ACC112 (cell line): ENCODE measurements around the gene ATP11A.

Source experiments
- H2AFZ ChIP-seq: fragments of 200-600 bp; sonication (generic); one replicate; pipeline ENCODE4 v1.6.0; 2017; ENCODE audit warnings: antibody characterized with exemption, low read length; ENCODE audit not compliant: unreplicated experiment
- H3K27ac ChIP-seq: fragments of 200-600 bp; sonication (generic); 2 replicates; pipeline ENCODE4 v1.5.1; 2014; ENCODE audit warnings: low read depth, mild to moderate bottlenecking, antibody characterized with exemption, low read length, moderate library complexity
- H3K27me3 ChIP-seq: fragments of 200-600 bp; sonication (generic); 2 replicates; pipeline ENCODE4 v1.6.1; 2014; ENCODE audit warnings: mild to moderate bottlenecking, antibody characterized with exemption, low read length, moderate library complexity, mixed read lengths; ENCODE audit not compliant: insufficient read depth
- H3K36me3 ChIP-seq: fragments of 200-600 bp; sonication (generic); 2 replicates; pipeline ENCODE4 v1.6.1; 2016; ENCODE audit warnings: mild to moderate bottlenecking, antibody characterized with exemption, low read length, moderate library complexity, mixed read lengths; ENCODE audit not compliant: insufficient read depth
- H3K4me1 ChIP-seq: fragments of 200-600 bp; sonication (generic); one replicate; pipeline ENCODE4 v1.6.1; 2016; ENCODE audit warnings: low read length, mixed read lengths; ENCODE audit not compliant: insufficient read depth, unreplicated experiment, control insufficient read depth
- H3K4me3 ChIP-seq: fragments of 200-600 bp; sonication (generic); 2 replicates; pipeline ENCODE4 v1.5.1; 2014; ENCODE audit warnings: mild to moderate bottlenecking, low read depth, low read length
- H3K79me2 ChIP-seq: fragments of 200-600 bp; sonication (generic); one replicate; pipeline ENCODE4 v1.6.0; 2016; ENCODE audit warnings: low read length; ENCODE audit not compliant: control insufficient read depth, unreplicated experiment, insufficient read depth

The ATP11A gene

DNA sequence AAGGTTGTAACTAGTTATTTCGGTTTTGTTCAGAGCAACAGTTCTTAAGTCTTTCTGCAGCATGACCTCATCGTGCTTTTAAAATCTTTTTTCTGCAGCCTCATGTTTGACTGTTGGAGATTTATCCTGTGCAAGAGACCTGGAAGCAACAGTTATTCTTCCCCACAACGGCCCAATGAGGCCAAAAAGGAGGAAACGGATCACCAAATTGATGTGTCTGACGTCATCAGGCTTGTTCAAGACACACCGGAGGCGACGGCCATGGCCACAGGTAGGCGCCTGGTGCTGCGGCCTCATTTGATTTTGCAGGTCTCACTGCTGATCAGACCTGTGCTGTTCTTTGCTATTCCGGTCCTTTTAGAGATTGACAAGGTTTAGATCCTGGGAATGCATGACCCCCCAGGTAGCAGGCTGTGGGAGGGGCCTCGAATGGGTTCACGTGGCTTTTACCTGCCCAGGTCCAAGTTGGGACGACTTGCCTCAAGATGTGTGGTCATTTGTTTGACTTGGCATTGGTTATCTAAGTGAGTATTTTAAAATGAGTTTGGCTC is 212.3 kb downstream of the ATP11A start:
- Histone ChIP-seq H3K4me1 (no peaks in the 10 kb centered on the region), H3K27ac (no peak overlapping the region), H3K4me3 (no peak overlapping the region), H3K27me3 (peaks cover 54% of the 10 kb centered on the region), H3K79me2 (no peaks in the 10 kb centered on the region), H2AFZ (no peak overlapping the region), H3K36me3 (no peaks in the 10 kb centered on the region)

DNA sequence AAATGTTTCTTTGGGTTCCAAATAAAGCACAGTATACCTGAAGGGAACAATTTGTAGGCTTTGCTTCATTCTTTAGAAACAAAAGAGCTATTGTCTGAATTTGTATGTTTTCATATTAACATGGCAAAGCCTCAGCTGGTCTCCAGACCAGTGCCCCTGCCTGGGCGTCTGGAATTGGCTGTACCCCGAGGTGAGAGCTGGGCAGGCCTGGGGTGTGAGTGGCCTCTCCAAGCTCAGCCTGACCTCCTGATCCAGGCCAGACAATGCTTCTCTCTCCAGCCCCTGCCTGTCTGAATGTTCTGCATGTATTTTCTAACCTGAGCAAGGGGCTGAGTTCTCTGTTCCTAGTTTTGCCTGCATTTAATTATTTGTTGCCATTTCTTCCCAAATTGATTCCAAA is 212.8 kb downstream of the ATP11A start:
- Histone ChIP-seq H2AFZ (no peak overlapping the region), H3K36me3 (no peaks in the 10 kb centered on the region), H3K79me2 (no peaks in the 10 kb centered on the region), H3K4me3 (no peak overlapping the region), H3K4me1 (no peaks in the 10 kb centered on the region), H3K27ac (no peak overlapping the region), H3K27me3 (peaks cover 59% of the 10 kb centered on the region)

DNA sequence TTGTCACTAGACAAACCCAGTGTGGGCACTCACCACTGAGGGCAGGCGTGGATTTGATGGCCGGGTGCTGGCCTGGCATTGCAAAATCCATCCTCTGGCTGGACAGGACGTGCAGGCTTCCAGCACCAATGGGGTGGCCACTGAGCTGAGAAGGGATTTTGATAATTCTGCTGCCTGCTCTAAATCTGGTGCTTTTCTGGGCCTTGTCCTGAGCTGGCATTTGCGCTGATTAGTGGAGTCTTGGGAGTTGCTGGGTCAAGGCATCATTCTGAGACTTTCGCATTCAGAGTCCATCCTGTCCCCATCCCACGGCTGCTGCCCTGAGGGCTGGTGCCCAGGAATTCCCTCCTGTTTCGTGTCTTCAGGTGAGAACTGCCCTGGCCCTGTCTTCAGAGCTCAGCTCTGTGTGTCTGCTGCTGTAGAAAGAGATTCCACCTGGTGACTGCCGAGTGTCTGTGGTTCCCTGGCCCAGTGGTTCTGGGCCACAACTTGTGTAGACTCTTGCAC is 213.3 kb downstream of the ATP11A start:
- Histone ChIP-seq H3K79me2 (no peaks in the 10 kb centered on the region), H3K27ac (no peak overlapping the region), H3K4me1 (no peaks in the 10 kb centered on the region), H3K27me3 (peaks cover 63% of the 10 kb centered on the region), H2AFZ (no peak overlapping the region), H3K36me3 (no peaks in the 10 kb centered on the region), H3K4me3 (no peak overlapping the region)

DNA sequence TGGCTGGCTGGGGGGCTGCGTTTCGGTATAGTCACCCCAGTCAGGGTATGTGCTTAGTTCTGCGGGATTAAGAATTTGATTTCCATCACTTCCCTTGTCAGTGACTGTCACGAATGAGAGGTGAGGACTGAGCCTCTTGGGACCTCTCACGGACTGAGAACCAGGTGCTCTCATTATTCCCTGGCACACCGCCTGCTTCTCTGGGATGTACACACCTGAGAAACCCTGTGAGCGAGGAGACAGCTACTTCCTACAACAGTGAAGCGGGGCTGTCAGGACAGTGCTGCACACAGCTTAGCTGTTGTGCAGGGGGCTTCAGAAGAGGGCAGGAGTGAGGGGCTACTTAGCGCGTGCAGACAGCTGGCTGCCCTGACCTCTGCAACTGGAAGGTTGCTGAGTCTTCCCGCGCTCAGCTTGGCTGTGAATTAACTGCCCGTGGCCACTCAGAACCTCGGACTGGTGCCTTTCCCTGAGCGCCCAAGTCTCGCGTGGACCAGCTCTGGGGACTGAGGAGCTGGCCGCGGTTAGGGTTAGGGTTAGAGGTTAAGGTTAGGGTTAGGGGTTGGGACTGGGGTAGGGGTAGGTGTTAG is 213.9 kb downstream of the ATP11A start:
- no peaks in the 10 kb centered on the region for H3K79me2 ChIP-seq
- H3K4me1 ChIP-seq: no peaks in the 10 kb centered on the region
- H3K27me3 ChIP-seq: peaks cover 67% of the 10 kb centered on the region
- H3K36me3 ChIP-seq: no peaks in the 10 kb centered on the region
- H3K4me3 ChIP-seq: no peak overlapping the region
- no peak overlapping the region for H3K27ac ChIP-seq
- H2AFZ ChIP-seq: no peak overlapping the region

DNA sequence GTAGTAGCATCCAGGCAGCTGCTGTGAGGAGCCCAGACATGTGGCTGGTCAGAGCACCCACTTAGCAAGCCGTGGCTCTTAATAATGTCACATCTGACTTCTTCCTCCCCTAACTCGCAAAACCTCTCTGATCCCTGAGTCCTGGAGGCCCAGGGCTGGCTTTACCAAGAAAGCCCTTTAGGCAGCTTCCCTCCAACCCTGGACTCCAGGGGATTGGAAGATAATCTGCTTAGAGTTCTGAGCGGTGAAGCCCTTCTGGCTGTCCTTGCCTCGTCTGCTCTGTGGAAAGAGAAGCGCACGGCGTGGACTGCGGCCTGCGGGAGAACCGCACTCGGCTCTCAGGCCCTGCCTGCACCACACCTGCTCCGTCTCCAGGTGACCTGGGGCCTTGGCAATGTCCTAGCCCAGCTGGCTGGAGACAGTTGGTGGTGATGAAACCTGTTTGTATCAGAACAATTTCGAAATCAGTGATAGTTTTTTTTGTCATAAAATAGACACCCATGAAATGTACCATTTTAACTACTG is 214.7 kb downstream of the ATP11A start:
- Histone ChIP-seq H3K27me3 (peaks cover 71% of the 10 kb centered on the region), H3K27ac (no peak overlapping the region), H3K4me3 (no peak overlapping the region)

DNA sequence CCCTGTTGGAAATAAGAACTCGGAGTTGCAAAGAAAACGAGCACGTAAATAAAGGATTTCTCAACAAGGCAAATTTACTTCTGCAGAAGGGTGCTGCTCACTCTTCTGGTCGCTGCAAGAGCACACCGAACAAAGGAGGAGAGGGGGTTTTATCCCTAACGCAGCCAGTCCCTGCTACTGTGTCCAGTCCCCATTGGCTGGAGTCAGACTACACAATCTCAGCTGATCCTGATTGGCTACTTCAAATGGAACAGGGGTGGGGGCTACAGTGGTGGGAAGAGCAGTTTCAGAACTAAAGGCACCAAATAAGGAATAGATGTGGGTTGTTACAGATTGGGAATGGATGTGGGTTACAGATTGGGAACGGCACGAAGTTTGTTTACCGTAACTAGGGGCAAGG is 215.2 kb downstream of the ATP11A start:
- Histone ChIP-seq H3K27ac (no peak overlapping the region), H3K4me1 (no peaks in the 10 kb centered on the region), H3K4me3 (no peak overlapping the region), H3K79me2 (no peaks in the 10 kb centered on the region), H2AFZ (no peak overlapping the region), H3K27me3 (peaks cover 69% of the 10 kb centered on the region), H3K36me3 (no peaks in the 10 kb centered on the region)

More for the DNA sequence above, 214.7 kb downstream of the ATP11A start:
- H3K36me3 ChIP-seq: no peaks in the 10 kb centered on the region
- no peaks in the 10 kb centered on the region for H3K4me1 ChIP-seq
- H3K79me2 ChIP-seq: no peaks in the 10 kb centered on the region
- no peak overlapping the region for H2AFZ ChIP-seq

DNA sequence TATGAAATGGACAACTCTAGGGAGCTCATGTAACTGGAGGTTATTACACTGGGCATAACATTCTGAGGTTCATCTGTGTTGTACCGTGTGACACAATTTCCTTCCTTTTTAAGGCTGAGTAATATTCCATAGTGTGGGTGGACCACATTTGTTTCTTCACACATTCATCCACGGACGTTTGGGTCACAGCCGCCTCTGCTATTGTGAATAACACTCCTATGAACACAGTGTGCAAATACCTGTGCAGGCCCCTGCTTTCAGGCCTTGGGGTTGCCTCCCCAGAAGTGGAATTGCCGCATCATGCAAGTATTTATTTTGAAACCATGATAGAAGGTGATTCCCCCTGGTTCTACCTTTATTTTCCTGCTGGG is 215.8 kb downstream of the ATP11A start:
- H3K4me3 ChIP-seq: no peak overlapping the region
- no peak overlapping the region for H3K27ac ChIP-seq
- H3K4me1 ChIP-seq: no peaks in the 10 kb centered on the region
- H3K27me3 ChIP-seq: peaks cover 69% of the 10 kb centered on the region
- H2AFZ ChIP-seq: no peak overlapping the region
- no peaks in the 10 kb centered on the region for H3K36me3 ChIP-seq
- H3K79me2 ChIP-seq: no peaks in the 10 kb centered on the region

DNA sequence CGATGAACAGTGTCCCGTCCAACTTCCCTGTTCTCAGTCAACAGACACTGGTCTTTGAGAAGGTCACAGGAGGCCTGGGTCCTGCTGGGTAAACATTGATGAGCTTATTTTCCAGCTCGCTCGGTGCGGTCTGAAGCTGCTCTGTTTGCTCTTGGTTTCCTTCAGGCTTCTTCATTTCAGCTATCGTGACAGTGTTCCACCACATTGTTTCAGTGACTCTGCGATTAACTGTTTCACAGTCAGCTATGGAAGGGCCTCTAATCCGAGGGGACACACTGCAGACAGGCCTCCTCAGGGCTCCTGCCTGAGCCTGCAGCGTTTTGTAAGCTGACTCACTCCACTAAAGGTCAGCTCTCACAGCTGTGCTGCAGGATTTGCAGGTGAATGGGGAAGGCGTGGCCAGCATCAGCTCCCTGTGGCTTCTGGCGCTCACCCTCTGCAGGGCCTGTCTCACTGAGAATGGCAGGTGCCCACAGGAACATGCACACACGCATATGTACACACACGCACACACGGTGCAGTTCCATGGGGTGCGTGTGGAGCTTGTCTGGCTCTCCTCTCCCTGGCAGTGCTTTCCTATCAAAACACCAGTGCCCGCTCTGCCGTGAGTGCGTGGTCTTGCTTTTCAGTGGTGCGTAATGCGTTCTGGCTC is 216.3 kb downstream of the ATP11A start:
- Histone ChIP-seq H3K27me3 (peaks cover 69% of the 10 kb centered on the region), H3K79me2 (no peaks in the 10 kb centered on the region), H2AFZ (no peak overlapping the region), H3K27ac (no peak overlapping the region), H3K4me3 (no peak overlapping the region), H3K36me3 (no peaks in the 10 kb centered on the region), H3K4me1 (no peaks in the 10 kb centered on the region)

DNA sequence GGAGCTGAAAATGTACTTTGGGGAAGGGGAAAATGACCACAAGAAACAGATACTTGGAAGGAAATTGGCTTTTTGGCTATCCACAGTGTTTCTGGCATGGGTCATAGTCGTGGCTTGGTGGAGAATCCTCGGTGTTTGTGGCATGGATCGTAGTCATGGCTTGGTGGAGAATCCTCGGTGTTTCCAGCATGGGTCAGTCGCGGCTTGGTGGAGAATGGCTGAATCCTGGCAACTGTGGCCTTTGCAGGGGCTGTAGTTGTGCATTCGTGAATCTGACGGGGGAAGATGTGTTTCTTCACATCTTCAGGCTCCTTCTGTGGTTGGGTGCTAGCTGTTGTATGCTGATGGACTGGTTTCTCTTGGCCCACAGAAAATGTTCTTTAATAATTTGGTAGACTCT is 217.4 kb downstream of the ATP11A start:
- Histone ChIP-seq H3K4me3 (no peak overlapping the region), H3K27me3 (peaks cover 63% of the 10 kb centered on the region), H3K4me1 (no peaks in the 10 kb centered on the region), H2AFZ (no peak overlapping the region), H3K36me3 (no peaks in the 10 kb centered on the region), H3K27ac (no peak overlapping the region), H3K79me2 (no peaks in the 10 kb centered on the region)

DNA sequence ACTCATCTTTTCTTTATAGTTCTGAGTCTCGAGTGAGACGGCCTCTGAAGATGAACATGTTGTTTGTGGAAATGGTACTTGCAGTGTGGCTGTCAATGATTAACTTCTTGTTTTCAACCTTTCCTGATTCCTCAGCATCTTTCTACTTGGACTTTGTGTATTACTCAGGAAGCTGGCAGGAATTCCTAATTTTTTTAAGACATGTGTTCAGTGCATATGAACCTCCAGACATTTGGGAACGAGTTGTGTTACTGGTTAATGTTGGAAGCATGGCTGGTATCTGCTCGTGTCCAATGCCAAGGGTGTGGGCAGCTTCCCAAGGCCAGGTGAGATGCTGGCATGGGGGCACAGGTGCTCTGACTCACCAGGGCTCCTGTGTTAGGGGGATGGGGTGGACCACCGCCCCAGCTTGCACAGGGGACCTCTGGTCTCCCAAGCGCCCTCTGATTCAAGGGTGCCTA is 218.1 kb downstream of the ATP11A start:
- Histone ChIP-seq H3K27ac (no peak overlapping the region), H2AFZ (no peak overlapping the region), H3K79me2 (no peaks in the 10 kb centered on the region), H3K4me1 (no peaks in the 10 kb centered on the region), H3K27me3 (peaks cover 61% of the 10 kb centered on the region), H3K4me3 (no peak overlapping the region), H3K36me3 (no peaks in the 10 kb centered on the region)

DNA sequence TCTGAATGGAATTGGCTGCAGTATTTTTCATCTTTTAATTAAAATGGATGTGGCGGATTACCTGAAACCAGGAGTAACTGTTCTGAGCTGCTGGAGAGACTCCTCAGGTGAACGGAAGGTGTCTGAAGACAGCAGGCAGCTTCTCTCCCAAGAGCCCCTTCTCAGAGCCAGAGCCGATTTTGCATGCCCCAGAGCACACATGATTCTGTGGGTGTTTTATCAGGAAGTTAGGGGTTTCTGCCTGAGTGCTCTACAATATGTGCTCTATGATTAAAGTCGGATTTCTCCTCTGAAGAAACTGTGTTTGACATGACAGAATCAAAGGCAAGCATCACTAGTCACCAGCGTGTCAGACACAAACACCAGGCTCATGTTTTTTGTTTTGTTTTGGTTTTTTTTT is 218.5 kb downstream of the ATP11A start:
- Histone ChIP-seq H3K4me1 (no peaks in the 10 kb centered on the region), H3K79me2 (no peaks in the 10 kb centered on the region), H3K27me3 (peaks cover 61% of the 10 kb centered on the region), H3K4me3 (no peak overlapping the region), H2AFZ (no peak overlapping the region), H3K36me3 (no peaks in the 10 kb centered on the region), H3K27ac (no peak overlapping the region)
